ENCODE measurements around the gene SHMT2.

SHMT2 gene

DNA sequence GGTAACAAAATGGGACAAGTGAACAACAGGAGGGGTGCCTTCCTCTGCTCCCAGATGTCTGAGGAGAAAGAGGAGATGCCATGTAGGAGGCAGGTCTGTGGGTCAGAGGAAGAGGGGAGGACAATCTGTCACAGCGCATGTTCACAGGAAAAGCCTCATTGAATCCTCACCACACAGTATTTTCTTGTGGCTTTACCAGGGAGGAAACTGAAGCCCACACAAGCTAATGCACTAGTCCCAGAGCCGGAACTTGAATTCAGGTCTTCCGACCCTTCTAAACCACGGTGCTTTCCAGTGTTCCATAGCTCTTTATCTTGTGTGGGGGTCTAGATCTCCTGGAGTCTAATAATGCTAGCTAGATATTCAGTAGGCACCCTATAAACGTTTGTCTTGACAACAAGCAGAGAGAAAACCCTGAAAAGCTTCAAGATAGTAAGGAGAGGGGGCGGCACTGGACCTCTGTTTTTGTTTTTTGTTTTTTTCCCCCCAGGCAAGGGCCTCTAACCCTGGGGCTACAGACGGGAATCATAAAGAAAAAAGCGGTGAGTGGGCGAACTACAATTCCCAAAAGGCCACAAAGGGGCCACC, 371 bp upstream of the SHMT2 start:
- no peak for DNase-seq

DNA sequence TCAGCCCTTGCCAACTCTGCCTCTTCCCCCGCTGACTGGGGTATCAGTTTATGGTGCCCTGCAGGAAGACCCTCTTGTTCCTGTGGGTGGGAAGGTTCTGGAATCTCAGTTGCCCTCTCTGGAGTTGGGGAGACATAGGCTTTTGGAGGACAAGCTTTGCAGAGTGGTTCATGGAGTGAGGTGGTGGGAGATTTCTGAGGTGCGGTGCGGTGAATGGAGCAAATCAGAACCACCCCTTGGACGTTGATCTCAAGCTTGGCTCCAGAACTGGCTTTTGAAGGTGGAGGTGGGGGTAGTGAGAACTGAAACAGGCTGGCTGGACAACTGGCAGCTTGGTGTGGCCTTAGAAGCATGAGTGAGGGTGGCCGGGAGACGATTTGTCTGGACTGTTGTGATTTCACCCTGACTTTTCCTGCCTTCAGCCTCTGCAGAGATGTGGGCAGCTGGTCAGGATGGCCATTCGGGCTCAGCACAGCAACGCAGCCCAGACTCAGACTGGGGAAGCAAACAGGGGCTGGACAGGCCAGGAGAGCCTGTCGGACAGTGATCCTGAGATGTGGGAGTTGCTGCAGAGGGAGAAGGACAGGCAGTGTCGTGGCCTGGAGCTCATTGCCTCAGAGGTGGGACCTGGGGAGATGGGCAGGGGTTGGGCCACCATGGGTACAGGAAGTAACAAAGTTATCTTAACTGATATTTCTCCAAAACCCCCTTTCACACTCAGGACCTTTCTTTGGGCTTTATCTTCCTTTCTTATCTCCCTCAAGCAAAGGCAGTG, 1.1 kb downstream of the SHMT2 start:
- no peak for DNase-seq

DNA sequence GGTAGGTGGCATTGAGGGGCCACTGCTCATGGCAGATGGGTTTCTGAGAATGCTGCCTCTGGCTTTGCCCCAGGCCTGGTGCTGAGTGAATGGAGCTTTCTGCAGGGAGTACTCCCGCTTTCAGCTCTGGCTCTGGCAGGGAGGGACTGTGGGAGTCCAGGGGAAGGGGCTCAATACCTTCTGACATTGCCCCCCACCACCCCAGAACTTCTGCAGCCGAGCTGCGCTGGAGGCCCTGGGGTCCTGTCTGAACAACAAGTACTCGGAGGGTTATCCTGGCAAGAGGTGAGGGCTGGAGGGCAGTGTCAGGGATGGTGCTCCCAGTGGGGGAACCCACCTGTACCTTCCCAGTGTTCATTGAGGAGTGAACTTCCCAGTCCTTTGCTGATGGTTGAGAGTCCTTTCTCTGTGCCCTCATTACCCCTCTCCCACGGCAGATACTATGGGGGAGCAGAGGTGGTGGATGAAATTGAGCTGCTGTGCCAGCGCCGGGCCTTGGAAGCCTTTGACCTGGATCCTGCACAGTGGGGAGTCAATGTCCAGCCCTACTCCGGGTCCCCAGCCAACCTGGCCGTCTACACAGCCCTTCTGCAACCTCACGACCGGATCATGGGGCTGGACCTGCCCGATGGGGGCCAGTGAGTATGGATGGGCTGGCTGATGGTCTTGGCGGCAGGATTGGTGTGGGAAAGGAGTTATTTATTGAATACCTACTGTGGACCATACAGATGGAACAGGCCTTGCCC, 1.9 kb downstream of the SHMT2 start:
- DNase-seq: no peak

DNA sequence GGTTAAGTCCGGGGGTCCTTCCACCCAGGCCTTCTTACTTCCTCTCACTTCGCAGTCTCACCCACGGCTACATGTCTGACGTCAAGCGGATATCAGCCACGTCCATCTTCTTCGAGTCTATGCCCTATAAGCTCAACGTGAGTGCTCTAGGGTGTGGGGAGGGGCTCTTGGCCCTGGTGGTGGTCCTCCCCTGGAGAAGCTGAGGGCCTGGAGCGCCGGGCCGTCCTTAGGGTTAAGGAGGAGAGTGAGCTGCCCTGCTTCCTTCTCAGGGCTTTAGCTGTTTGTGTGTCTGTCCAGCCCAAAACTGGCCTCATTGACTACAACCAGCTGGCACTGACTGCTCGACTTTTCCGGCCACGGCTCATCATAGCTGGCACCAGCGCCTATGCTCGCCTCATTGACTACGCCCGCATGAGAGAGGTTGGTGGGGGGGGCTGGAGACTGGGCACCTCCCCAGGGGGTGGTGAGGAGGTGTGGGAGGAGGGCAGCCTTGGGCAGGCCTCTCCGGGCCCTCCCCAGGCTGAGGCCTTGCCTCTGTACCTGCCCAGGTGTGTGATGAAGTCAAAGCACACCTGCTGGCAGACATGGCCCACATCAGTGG, 2.7 kb downstream of the SHMT2 start:
- no peak for DNase-seq

DNA sequence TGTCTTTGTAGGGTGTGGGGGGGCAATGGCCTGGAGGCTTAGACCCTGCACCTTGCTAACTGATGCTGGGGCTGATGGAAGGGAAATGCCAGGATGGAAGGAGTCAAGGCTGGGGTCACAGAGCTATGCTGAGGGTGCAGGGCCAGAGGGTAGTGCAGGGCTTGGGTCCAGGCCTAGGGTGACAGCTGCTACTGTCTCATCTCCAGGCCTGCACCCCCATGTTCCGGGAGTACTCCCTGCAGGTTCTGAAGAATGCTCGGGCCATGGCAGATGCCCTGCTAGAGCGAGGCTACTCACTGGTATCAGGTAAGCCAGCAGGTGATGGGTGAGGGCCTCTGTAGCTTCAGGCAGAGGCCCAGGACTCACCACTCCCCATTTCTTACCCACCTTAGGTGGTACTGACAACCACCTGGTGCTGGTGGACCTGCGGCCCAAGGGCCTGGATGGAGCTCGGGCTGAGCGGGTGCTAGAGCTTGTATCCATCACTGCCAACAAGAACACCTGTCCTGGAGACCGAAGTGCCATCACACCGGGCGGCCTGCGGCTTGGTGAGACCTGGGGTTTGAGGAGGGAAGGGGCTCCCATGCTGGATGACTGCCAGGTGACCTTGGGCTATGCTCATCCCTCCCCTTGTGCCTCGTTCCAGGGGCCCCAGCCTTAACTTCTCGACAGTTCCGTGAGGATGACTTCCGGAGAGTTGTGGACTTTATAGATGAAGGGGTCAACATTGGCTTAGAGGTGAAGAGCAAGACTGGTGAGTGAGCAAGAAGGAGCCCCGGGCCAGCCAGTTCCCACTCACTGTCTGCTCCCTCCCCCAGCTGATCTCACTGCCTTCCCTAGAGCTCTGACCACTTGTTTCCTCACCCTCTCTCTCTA, 4.1 kb downstream of the SHMT2 start:
- DNase-seq: peak; percentile 68

DNA sequence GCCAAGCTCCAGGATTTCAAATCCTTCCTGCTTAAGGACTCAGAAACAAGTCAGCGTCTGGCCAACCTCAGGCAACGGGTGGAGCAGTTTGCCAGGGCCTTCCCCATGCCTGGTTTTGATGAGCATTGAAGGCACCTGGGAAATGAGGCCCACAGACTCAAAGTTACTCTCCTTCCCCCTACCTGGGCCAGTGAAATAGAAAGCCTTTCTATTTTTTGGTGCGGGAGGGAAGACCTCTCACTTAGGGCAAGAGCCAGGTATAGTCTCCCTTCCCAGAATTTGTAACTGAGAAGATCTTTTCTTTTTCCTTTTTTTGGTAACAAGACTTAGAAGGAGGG, 4.7 kb downstream of the SHMT2 start:
- DNase-seq: no peak

DNA sequence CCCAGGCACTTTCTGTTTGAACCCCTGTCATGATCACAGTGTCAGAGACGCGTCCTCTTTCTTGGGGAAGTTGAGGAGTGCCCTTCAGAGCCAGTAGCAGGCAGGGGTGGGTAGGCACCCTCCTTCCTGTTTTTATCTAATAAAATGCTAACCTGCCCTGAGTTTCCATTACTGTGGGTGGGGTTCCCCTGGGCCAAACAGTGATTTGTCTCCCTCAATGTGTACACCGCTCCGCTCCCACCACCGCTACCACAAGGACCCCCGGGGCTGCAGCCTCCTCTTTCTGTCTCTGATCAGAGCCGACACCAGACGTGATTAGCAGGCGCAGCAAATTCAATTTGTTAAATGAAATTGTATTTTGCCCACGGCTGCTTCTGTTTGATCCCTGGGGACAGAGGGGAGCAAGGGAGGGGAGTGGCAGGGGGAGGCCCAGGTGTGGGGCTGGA, 5.1 kb downstream of the SHMT2 start:
- no peak for DNase-seq

DNA sequence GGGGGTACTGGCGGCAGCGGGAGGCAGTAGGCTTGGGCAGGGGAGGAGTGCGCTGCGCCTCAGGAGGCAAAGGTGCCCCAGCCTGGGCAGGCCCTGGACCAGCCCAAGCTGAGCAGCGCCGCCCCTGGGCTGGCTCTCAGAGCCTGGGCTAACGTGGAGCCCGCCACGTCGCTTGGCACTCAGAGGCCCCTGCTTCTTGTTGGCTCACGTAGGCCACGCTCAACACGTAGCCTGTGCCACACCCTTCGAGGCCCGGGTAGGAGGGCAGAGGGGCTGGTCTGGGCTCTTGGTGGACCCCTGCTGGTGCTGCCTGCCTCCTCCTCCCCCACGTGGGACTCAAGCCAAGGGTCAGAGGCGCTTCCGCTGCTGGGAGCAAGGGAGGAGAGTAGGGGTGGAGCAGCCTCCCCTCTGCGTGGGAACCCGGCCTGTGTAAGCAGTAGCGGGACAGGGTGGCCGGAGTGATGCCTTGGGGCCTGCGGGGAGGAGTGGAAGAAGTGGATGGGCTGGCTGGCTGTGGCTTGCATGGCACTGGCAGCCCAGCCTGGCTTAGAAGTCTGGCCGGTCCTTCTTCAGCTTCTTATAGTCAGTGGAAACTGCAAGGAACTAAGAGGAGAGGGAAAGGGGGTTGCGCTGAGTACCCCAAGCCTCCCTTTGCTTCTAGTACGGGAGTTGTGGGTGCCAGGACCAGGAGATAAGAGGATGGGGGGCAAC, 5.7 kb downstream of the SHMT2 start:
- DNase-seq: peak; percentile 71

DNA sequence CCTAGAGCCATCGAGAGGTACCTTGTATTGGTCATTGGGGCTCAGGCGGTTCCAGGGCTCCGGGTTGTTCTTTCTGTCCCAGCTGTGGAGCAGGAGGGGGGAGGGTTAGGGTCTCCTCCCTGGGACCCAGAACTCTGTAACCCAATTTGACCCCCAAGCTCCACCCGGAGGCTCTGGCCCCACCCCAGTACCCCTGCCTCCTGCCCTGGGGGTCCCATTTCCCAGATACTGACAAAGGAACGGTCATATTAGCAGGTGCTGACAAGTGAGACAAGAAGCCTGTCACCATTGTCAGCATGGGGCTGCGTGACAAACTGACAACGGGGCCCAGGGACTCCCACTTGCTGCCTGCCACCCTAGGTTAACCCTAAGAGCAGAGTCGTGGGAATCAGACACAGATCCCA, 6.2 kb downstream of the SHMT2 start:
- DNase-seq: no peak

DNA sequence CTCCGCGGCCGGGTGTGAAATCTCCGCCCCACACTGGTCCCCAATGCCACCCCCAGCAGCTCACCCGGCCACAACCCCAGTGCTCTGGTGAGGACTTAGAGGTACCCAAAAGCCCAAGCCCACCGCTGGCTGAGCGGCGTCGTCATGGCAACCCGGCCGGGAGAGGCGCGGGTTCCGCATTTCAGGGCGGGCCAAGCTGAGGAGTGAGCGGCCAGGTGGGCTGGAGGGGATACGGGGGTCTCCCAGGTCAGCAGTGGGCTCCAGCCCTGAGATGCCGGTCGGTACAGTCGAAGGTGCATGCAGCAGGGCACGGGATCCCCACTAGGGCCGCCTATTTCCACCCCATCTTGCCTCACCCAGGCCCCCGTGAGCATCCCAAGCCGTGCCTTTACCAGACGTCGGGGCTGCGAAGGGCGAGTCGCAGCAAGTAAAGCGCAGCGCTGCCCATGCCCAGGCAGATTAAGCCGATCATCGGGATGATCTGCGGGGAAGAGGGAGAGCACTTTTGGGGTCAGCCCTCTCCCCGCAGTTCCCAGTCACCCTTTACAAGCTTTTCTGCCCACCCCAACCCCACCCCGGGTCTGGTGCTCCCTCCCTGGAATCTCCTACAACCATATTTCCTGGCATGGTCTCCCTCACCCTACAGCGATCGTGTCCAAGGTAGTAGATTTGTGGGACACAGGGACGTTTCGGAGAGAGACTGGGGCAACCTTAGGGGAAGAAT, 6.9 kb downstream of the SHMT2 start:
- no peak for DNase-seq

DNA sequence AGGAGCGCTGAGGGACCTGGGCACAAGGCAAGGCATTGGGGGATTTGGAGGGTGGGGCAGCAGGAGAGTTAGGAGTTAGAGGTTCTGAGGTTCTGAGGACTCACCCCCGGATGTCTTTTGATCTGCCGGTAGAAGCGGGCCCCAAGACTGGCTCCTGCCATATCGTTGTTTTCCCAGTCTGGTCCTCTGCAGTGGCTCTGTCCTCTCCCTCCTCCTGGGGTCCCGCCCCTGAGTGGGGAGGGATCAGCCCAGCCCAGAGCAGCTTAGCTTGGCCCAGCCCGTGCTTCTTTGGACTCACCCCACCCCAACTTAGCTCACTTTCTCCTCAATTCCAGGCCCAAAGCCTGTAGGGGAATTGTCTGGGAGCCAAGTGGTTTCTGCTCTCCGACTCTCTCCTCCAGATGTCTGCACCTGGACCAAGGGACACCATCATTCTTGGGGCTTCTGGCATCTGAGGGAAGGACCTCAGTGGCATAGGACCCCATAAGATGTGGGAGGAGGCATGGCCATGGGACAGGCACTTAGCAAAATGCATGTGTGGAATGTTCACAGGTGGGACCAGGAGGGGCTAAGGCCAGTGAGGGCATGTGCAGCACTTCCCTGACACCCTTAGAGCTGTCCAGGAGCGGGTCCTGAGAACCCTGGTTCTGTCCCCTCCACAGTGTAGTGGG, 7.5 kb downstream of the SHMT2 start:
- no peak for DNase-seq

DNA sequence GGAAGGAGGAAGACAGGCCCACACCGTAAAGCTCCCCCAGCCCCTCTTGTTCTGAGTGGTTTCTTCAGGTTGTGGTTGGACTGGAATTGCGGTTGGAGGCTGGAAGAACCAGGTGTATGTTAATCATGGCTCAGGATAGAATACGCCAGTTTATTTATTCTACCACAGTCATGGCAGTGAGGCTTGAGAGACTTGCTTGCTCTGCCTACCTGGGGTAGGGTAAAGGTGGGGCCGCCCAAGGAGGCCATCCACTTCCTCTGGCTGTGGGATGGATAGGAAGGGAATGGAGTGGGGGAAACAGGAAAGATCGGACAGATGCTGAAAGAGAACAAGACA, 8.1 kb downstream of the SHMT2 start:
- no peak for DNase-seq

DNA sequence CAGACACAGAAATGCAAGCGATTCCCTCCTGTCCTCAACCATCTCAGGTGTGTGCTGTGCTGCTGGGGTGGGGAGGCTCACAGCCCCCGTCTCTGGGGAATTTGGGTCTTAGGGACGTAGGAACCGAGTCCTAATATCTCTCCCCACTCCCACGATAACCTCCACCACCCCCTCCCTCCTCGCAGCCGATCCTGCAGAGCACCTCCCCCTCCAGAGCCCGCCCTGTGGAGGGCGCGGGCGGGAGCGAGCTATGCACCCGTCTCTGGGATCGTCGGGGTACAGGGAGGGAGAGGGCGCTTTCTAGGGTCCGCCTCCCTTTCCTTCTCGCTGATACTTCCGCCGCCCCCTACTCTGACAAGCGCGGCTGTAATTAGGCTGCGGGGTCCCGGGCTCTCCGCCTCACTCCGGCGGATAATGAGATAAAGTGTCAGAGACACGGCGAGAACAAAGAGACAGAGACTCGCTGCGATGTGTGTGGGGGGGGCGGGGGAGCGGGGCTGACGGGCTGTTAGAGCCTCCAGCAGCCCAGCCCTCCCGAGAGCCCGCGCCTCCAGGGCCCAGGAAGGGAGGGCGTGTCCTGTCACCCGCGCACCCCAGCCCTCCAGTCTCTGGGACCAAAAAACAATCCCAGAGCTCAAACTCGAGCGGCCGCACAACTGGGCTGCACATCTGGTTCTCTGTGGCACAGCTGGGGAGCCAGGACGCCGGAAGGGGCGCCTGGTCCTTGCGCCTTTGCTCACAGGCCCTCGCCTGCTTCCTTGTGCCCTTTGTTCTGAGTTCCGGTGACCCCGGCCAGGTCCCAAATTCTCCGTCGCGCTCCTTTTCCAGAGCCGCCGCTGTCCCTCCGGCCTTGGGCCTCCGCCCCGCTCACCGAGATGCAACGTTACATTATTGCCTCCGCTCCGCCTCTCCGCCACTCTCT, 8.7 kb downstream of the SHMT2 start:
- DNase-seq: no peak

DNA sequence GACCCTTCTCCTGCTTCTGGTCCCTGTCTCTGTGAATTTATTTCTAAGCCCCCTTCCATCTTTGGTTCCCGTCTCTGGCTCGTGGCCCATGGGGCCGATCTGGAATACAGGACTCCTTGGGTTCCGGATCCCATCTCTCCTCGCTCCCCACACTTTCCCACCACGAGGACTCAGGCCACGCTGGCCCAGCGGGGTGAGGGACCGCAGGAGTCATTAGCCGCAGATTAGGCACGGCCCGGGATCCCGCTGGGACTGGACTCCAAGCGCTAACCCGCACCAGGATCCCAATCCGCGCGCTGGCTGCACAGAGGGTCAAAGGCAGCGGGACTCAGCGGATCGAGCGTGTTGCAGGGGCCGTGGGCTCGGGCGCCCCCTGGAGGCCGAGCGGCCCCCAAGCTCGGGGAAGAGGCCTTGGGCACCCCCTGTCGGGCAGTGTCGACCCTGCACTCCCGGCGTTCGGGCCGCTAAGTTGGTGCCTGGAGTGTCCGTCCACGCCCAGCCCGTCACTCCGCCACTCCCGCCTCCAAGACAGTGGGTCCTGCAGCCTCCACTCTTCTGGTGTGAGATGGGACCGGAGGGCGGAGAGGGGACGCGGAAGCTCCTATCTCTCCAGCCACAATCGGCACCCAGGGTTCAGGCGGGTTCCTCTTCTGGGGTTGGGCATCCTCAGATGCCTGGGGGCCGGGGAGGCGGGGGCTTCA, 9.5 kb downstream of the SHMT2 start:
- peak; percentile 59 for DNase-seq

DNA sequence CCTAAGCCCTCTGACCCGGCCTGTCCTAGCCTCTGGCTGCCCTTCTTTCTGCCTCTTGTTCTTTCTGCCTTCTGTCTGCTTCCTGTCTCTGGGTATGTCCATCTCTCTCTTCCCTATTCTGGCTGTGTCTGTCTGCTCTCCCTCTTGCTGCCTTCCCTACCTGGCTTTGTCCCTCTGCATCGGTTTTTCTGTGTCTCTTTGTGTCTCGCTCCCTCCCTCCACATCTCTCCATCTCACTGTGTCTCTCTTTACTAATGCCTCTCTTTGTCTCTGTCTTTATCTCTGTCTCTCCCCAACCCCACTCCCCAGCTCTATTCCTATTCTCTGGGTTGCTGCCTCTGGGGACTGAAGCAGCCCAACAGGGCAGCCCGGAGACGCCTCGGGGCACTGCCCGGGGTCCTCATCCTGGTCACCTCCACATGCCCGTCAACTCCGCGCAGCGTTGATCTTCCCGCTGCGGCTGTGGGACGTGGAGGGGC, 10.1 kb downstream of the SHMT2 start:
- no peak for DNase-seq

DNA sequence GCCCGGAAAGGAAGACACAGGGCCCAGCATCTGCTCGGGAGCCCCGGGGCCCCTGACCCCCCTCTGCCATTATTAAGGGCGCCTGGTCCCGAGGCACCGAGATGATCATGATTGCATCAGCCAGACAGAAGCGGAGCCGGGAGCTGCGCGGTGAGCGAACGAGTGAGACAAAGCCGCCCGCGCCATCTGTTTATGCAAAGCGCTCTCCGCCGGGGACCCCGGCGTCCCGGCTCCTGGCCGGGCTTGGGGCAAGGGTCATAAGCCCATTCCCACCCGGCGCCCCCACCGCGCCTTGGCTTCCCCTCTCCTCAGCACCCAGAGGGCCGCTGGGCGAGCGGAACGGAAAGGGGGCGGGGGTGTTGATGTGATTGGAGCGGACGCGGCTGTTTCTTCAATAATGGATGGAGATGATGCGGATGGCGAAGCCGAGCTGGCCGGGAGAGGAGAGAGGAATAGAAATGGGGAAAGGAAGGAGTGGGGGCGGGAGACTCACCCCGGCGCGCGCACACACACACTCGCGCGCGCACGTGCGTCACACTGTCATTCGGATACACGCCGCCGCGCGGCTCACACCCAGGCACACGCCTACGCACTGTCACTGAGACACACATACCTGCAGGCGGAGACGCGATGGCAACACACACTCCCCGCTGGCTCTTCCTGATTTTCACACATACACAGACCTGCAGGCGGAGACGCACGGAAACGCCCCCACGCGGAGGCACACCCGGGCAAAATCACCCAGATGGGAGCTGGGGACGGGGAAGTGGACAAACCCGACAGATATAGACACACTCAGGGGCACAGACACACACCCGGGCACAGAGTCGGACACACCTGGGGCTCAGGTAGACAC, 10.8 kb downstream of the SHMT2 start:
- no peak for DNase-seq

DNA sequence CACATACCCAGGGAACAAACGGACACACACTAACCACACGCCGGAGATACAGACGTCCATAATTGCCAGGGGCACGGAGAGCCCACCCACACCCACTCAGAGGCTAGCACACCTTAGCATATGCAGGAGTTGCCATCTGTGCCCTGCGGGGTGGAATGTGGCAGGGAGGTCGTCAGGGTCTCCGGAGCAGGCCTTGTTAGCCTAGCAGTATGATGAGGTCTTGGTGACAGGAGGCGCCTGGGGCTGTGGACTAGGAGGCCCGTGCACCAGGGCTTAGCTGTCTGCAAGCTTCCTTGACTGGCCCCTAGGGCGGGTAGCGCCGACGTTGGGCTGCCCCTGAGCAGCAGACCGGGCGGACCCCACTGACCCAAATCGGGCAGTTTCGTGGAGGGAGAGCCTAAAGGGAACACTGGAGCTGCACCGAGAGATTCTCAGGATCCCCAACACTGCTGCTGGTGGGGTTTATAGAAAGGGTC, 11.5 kb downstream of the SHMT2 start:
- no peak for DNase-seq
